ENCODE measurements around the gene C1orf116. TPM values are rescaled to one million over a fixed set of nuclear protein-coding genes. Genes with fewer than 3 reads are reported as not detected.
A peak's percentile ranks its signal among the peaks of the same experiment; 100 is the strongest.

Gene C1orf116
- total and polyA plus RNA-seq, 5 donors = 0.05 to 0.14 (median 0.07) TPM; not detected in 1

DNA sequence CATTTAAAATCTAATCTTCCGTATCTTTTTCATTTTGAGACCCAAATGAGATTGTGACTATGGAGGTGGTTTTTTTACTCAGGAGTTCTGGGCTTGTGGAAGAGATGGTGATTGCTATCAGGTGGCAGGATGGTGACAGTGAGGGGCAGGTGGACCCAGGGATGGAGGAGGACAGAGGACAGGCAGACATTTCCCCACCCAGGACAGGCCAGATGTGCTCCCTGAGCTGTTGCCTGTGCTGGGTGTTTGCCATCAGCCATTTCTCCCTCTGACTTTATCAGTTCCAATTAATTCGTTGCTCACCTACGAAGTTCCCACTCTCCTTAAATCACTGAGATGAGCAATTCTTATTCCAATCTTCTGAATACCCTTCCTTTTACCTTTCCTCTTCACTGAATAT lies 26.5 kb downstream of the C1orf116 start:
- DNase-seq (no peak), ATAC-seq (no peak)
- Histone ChIP-seq H3K27me3 (ENCODE audit: control insufficient read depth, insufficient read depth) (no peaks in the 10 kb centered on the region), H3K27ac (ENCODE audit: low read length) (no peak overlapping the region), H3K4me1 (ENCODE audit: control insufficient read depth, insufficient read depth, low read length) (no peaks in the 10 kb centered on the region), H3K9me3 (ENCODE audit: control insufficient read depth, low read length) (no peaks in the 10 kb centered on the region), H3K4me3 (ENCODE audit: low read length) (no peak overlapping the region)
- 92% methylated on average over 3 of the region's 3 CpGs for WGBS
- intact Hi-C loops (cut with DNase I) = no loop called here

DNA sequence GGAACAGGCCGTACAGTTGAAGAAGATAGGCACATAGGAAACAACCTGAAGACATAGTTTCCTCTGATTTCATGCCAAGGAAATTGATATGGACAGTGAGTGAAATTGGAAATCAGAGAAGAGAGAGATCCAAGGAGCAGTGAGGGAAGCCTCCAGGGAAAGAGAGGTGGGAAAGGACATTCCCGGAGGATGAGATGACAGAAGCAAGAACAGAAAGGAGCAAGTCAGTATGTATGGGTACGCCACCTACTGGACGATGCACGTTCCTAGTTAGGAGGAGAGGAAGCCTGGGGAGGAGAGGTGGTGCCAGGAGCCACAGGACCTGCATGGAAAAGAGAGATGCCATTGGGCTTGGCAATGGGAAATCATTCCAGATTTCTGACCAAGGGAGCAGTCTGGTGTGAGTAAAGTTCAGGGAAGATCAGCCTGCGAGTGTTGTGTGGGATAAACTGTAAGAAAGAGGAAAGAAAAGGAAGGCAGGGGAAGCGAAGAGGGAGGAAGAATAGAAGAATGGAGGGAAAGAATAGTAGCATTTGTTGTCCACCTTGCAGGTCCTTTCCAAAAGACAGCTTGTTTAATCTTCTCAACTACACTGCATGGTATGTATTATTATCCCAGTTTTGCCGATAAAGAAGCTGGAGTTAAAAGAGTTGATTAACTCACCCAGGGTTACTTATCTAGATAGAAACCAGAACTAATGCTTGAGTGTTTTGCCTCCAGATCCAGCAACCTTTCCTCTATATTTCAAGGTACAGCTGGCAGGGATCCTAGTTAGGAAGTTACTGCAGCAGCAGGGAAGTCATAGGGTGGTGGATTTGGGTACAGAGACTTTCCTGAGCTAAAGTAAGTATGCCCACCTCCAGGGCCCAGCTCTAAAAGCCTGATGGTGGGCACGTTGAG lies 27.4 kb downstream of the C1orf116 start:
- no peak overlapping the region for H3K27ac ChIP-seq (ENCODE audit: low read length)
- no peaks in the 10 kb centered on the region for H3K4me1 ChIP-seq (ENCODE audit: control insufficient read depth, insufficient read depth, low read length)
- DNase-seq (peak; percentile 40 to 67 (median 44)), ATAC-seq (peak in 1 of 2 donors; percentile 71)
- no peak overlapping the region for H3K4me3 ChIP-seq (ENCODE audit: low read length)
- intact Hi-C loops (cut with DNase I) = no loop called here
- no peaks in the 10 kb centered on the region for H3K9me3 ChIP-seq (ENCODE audit: control insufficient read depth, low read length)
- WGBS = 41% methylated on average over 9 of the region's 9 CpGs
- H3K27me3 ChIP-seq (ENCODE audit: control insufficient read depth, insufficient read depth) = no peaks in the 10 kb centered on the region

DNA sequence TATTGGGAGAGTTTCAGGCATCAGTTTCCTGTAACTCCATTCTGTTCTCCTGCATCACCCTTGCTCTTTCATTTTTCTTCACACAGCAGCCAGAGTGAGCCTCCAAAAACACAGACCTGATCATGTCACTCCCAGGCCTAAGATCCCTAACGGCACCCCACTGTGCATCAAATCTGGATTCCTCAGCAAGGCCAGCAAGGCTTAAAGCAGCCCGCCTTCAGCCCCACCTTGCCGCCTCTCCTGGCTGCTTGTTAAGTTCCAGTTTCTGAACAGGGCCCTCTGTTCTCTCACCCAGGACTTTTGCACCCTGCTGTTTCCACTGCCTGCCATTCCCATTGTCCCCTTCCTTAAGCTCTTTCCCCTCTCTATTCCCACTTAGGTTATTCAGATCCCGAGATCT lies 29.3 kb downstream of the C1orf116 start:
- WGBS = 88% methylated on average over 4 of the region's 4 CpGs
- H3K9me3 ChIP-seq (ENCODE audit: control insufficient read depth, low read length) = no peaks in the 10 kb centered on the region
- no peak overlapping the region for H3K4me3 ChIP-seq (ENCODE audit: low read length)
- no peaks in the 10 kb centered on the region for H3K4me1 ChIP-seq (ENCODE audit: control insufficient read depth, insufficient read depth, low read length)
- no peaks in the 10 kb centered on the region for H3K27me3 ChIP-seq (ENCODE audit: control insufficient read depth, insufficient read depth)
- no peak overlapping the region for H3K27ac ChIP-seq (ENCODE audit: low read length)
- intact Hi-C loops (cut with DNase I) = no loop called here
- no peak for DNase-seq
- ATAC-seq = no peak

DNA sequence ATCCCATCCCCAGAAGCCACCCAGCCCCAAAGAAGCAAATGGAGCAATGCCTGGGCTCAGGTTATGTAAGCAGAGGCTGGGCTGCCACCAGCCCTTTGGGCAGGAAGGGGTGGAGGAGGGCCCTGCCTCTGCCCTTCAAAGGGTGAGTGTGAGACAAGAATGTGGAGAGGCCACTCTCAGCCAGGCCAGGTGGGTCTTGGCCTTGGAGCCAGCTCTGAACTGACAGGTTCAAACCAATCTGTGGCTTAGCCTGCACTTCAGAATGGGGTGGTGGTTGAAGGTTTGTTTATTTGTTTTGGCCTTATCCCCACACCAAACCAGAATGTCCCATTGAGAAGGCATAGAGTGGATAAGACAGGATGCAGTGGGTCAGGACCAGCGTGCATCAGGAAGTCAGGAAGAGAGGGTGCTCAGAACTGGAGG lies 29.8 kb downstream of the C1orf116 start:
- DNase-seq (no peak), ATAC-seq (no peak)
- 57% methylated on average over 1 of the region's 1 CpG for WGBS
- intact Hi-C loops (cut with DNase I) = no loop called here
- Histone ChIP-seq H3K9me3 (ENCODE audit: control insufficient read depth, low read length) (no peaks in the 10 kb centered on the region), H3K4me3 (ENCODE audit: low read length) (no peak overlapping the region), H3K4me1 (ENCODE audit: control insufficient read depth, insufficient read depth, low read length) (no peaks in the 10 kb centered on the region), H3K27me3 (ENCODE audit: control insufficient read depth, insufficient read depth) (no peaks in the 10 kb centered on the region), H3K27ac (ENCODE audit: low read length) (no peak overlapping the region)

DNA sequence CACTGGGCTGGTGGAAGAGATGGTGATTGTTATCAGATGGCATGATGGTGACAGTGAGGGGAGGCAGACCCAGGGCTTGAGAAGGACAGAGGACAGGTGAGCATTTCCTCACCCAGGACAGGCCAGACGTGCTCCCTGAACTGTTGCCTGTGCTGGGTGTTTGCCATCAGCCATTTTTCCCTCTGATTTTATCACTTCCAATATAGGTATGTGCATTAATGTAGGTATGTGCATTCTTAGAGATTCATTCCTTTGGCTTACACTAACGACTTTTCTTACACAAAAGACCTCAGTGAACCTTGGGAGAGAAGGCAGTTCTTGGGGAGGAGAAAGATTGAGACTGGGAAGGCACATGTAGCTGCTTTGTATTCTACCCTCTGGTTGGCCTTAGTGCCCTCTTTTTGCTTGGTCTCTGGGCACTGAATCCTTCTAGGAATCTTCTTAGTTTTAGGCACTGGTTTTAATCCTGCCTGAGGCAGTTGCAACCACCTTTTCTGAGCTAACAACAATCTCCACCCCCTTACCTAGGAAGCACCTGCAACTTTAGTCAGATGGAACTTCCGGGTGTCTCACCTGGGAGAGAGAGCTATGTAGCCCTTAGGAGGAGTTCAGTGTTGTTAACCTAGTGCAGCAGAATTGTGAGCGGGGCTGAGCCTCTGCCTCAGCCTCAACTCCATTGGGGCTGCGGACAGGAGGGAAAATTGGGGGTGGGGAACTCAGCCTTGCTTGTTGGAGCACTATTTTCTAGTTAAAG lies 30.9 kb downstream of the C1orf116 start:
- no peaks in the 10 kb centered on the region for H3K27me3 ChIP-seq (ENCODE audit: control insufficient read depth, insufficient read depth)
- H3K4me1 ChIP-seq (ENCODE audit: control insufficient read depth, insufficient read depth, low read length) = no peaks in the 10 kb centered on the region
- intact Hi-C loops (cut with DNase I) = no loop called here
- H3K27ac ChIP-seq (ENCODE audit: low read length) = no peak overlapping the region
- DNase-seq (no peak), ATAC-seq (no peak)
- no peak overlapping the region for H3K4me3 ChIP-seq (ENCODE audit: low read length)
- no peaks in the 10 kb centered on the region for H3K9me3 ChIP-seq (ENCODE audit: control insufficient read depth, low read length)
- WGBS = 80% methylated on average over 5 of the region's 5 CpGs

DNA sequence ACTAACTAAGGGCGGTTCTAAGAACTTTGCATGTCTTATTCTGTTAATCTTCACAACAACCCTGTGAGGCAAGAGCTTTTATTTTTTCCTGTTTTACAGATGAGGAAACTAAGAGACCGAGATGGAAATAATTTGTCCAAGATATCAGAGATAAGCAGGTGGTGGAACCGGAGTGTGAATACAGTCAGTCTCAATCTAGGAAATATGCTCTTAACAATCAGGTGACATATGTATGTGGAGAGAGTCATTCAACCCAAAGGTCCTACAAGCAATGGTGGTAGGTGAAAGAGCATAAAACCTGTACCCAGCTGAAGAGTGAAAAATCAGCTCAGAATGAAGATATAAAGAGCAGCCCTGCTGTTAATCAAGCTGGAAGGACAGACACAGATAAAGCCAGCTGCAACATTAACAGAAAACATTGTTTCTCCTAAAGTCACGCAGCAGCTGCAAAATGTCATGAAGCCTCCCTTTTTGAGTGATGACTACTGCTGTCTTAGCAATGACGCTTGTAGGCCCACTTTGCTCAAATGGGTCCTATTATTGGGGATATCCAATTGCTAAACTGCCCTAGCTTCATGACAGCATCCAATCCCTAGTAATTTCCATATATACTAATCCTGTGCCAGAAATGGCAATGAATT lies 31.8 kb downstream of the C1orf116 start:
- Histone ChIP-seq H3K4me3 (ENCODE audit: low read length) (no peak overlapping the region), H3K9me3 (ENCODE audit: control insufficient read depth, low read length) (no peaks in the 10 kb centered on the region), H3K4me1 (ENCODE audit: control insufficient read depth, insufficient read depth, low read length) (no peaks in the 10 kb centered on the region), H3K27ac (ENCODE audit: low read length) (no peak overlapping the region), H3K27me3 (ENCODE audit: control insufficient read depth, insufficient read depth) (no peaks in the 10 kb centered on the region)
- 53% methylated on average over 5 of the region's 5 CpGs for WGBS
- intact Hi-C loops (cut with DNase I) = no loop called here
- DNase-seq = no peak
- ATAC-seq = no peak

DNA sequence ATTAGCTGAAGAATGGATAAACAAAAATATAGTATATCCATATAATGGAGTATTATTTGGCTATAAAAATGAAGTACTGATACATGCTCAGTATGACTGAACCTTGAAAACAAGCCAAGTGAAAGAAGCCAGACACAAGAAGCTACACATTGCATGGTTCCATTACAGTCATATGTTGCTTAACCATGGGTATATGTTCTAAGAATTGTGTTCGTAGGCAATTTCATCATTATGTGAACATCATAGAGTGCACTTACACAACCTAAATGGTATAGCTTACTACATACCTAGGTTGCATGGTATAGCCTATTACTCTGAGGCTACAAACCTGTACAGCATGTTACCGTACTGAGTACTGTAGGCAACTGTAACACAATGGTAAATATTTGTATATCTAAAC lies 33.7 kb downstream of the C1orf116 start:
- H3K4me1 ChIP-seq (ENCODE audit: control insufficient read depth, insufficient read depth, low read length) = no peaks in the 10 kb centered on the region
- 85% methylated on average over 2 of the region's 2 CpGs for WGBS
- no peaks in the 10 kb centered on the region for H3K9me3 ChIP-seq (ENCODE audit: control insufficient read depth, low read length)
- H3K27me3 ChIP-seq (ENCODE audit: control insufficient read depth, insufficient read depth) = no peaks in the 10 kb centered on the region
- no peak overlapping the region for H3K27ac ChIP-seq (ENCODE audit: low read length)
- intact Hi-C loops (cut with DNase I) = no loop called here
- DNase-seq (no peak), ATAC-seq (no peak)
- H3K4me3 ChIP-seq (ENCODE audit: low read length) = no peak overlapping the region

DNA sequence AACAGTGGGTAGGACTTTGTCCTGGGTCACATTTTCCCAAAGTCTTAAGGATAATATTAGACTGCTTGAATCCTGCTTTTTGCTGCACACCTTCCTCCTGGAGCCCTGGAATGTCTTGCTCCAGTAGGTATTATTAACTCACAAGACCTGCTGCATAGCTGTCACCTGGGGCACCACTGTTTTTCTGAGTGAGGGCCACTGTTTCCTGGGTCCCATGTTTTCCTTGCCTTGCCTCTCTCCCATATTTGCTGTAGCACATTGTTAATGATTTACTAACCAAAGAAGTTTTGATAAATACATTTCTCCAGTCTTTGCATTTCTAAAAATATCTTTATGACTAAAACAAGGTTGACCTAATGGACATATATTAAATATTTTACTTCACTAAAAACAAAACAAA lies 39.8 kb downstream of the C1orf116 start:
- intact Hi-C loops (cut with DNase I) = no loop called here
- Histone ChIP-seq H3K27ac (ENCODE audit: low read length) (no peak overlapping the region), H3K27me3 (ENCODE audit: control insufficient read depth, insufficient read depth) (no peaks in the 10 kb centered on the region), H3K4me3 (ENCODE audit: low read length) (no peak overlapping the region), H3K9me3 (ENCODE audit: control insufficient read depth, low read length) (no peaks in the 10 kb centered on the region), H3K4me1 (ENCODE audit: control insufficient read depth, insufficient read depth, low read length) (no peaks in the 10 kb centered on the region)
- no peak for DNase-seq
- ATAC-seq = no peak

DNA sequence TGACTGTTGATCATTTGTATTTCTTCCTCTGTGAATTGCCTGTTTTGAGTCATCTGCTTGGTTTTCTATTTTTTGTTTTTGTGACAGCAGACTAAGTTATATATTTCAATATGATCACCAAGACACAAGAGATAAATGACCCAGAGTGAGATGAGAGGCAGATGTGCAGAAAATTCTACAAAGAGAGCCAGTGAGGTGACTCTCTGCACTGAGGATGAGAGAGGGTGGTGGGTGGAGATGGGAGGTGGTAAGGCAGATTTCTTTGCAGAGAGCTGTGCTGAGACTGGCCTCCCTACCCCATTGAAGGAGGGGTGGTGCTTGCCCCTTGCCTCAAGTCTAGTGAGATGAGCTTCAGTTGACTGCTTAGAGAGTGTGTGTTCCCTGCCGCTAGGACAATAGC lies 44.7 kb downstream of the C1orf116 start:
- intact Hi-C loops (cut with DNase I) = loop anchor here in 1 of 4 donors (10.0 kb wide), 1 partner anchor 353 kb away; the partner anchor contains the start of gene DYRK3

DNA sequence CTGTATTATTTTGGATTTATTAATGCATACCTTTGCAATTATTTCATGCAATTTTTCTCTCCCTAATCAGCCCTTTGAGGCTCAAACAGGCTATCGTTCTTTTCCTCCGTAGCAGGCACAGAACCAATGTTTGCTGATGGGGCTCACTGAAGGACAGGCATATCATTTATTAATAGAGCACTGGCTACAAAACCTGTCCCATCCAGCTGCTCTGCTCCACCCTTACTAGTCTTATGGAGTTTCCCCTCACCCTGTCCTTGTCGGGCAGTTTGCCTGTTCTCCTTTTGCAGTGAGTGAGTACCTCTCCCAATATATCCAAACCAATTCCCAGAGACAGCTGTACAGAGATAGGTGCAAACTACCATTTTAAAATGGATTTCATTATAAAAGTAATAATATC lies 45.7 kb downstream of the C1orf116 start:
- DNase-seq (no peak), ATAC-seq (no peak)
- 57% methylated on average over 3 of the region's 3 CpGs for WGBS
- no peak overlapping the region for H3K27ac ChIP-seq (ENCODE audit: low read length)
- no peaks in the 10 kb centered on the region for H3K9me3 ChIP-seq (ENCODE audit: control insufficient read depth, low read length)
- no peak overlapping the region for H3K4me3 ChIP-seq (ENCODE audit: low read length)
- intact Hi-C loops (cut with DNase I) = loop anchor here in 1 of 4 donors (10.0 kb wide), 1 partner anchor 352 kb away; the partner anchor contains the start of gene DYRK3
- H3K4me1 ChIP-seq (ENCODE audit: control insufficient read depth, insufficient read depth, low read length) = no peaks in the 10 kb centered on the region
- H3K27me3 ChIP-seq (ENCODE audit: control insufficient read depth, insufficient read depth) = no peaks in the 10 kb centered on the region

More for the DNA sequence above, 44.7 kb downstream of the C1orf116 start:
- no peaks in the 10 kb centered on the region for H3K27me3 ChIP-seq (ENCODE audit: control insufficient read depth, insufficient read depth)
- no peak for ATAC-seq
- no peak overlapping the region for H3K4me3 ChIP-seq (ENCODE audit: low read length)
- no peak overlapping the region for H3K27ac ChIP-seq (ENCODE audit: low read length)
- H3K9me3 ChIP-seq (ENCODE audit: control insufficient read depth, low read length) = no peaks in the 10 kb centered on the region
- DNase-seq = no peak
- H3K4me1 ChIP-seq (ENCODE audit: control insufficient read depth, insufficient read depth, low read length) = no peaks in the 10 kb centered on the region
- 93% methylated on average over 1 of the region's 1 CpG for WGBS

DNA sequence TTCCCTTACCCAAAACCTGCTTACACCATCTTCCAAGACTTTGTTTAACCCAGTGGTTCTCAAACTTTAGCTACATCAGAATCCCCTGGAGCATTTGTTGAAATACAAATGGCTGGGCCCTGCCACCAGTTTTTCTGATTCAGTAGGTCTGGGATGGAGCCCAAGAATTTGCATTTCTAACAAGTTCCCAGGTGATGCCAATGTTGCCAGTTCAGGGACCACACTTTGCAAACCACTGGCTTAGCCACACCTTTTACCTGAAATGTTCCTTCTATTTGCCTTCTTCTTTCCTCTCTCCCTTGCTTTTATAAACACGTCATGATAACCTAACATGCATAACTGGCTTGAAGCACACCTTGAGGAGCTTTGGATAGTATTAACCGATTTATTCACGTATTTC lies 46.2 kb downstream of the C1orf116 start:
- intact Hi-C loops (cut with DNase I) = loop anchor here in 1 of 4 donors (10.0 kb wide), 1 partner anchor 352 kb away; the partner anchor contains the start of gene DYRK3
- Histone ChIP-seq H3K27ac (ENCODE audit: low read length) (no peak overlapping the region), H3K27me3 (ENCODE audit: control insufficient read depth, insufficient read depth) (no peaks in the 10 kb centered on the region), H3K9me3 (ENCODE audit: control insufficient read depth, low read length) (no peaks in the 10 kb centered on the region), H3K4me3 (ENCODE audit: low read length) (no peak overlapping the region), H3K4me1 (ENCODE audit: control insufficient read depth, insufficient read depth, low read length) (no peaks in the 10 kb centered on the region)
- ATAC-seq = no peak
- WGBS = 80% methylated on average over 3 of the region's 3 CpGs
- no peak for DNase-seq
